ENCODE data around the gene LMAN2. TPM values are rescaled to one million over a fixed set of nuclear protein-coding genes. Genes with fewer than 3 reads are reported as not detected.
"Not testable (repeated sequence)": the region's sequence is repeated elsewhere in the genome, so short reads cannot be mapped to it uniquely, and the experiment has no call there.

The LMAN2 gene
- total RNA-seq, 1 experiment from 2014 or later, result 237 TPM

GRCh38 chr5:177378884-177379883 lies 27.7 kb upstream of the LMAN2 start:
- DNase-seq (ENCODE audit: low read depth), result peak; percentile 77

- no peak for DNase-seq (ENCODE audit: low read depth)
Observed at GRCh38 chr5:177377851-177378776, 26.6 kb upstream of the LMAN2 start.

DNA sequence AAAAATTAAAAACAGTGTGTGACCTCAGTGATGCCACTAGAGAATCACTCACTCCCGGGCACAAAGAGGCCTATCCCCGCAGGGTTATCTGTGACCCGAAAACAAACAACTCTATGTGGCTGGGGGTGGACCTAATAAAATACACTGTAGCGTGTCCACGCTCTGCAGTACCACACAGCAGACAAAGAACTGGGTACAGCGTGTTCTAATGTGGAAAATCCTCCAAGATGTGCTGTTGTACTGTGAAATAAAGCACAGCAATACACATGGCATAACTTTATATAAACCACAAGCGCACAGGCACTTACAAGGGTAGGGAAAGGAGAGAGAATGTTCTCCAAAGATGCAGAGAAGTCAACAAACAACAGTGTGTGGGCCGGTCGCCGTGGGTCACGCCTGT lies 24.6 kb upstream of the LMAN2 start:
- no peak for DNase-seq (ENCODE audit: low read depth)

DNA sequence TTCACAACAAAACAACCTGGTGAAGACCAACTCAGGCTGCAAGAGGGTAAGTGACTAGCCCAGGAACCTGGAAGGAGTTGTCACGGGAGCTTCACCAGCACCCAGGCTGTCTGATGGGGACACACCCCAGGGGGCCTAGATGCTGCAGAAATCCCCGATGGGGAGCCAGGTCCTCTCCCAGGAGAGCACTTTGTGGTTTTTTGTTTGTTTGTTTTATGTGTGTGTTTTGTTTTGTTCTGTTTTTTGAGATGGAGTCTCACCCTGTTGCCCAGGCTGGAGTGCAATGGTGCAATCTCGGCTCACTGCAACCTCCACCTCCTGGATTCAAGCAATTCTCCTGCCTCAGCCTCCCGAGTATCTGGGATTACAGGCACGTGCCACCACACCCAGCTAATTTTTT lies 24.0 kb upstream of the LMAN2 start:
- DNase-seq (ENCODE audit: low read depth), result not testable (repeated sequence)

DNA sequence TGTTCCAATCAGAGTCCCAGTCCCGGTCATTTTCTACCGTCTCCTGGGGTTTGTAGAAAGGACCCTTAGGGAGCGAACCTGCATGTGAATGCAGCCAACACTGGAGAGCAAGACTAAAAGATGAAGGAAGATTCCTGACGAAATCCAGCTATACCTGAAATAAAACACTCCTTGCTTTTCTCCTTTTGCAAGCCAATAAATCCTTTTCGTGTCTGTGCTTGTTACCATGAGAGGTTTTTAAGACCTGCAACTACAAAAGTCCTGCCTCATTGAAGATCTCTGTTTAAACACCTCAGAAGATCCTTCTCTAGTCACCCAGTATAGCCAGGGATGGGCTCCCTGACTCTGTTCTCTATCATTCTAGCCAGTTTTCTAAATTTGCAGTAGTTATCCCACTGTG lies 22.7 kb upstream of the LMAN2 start:
- DNase-seq (ENCODE audit: low read depth), result no peak

DNA sequence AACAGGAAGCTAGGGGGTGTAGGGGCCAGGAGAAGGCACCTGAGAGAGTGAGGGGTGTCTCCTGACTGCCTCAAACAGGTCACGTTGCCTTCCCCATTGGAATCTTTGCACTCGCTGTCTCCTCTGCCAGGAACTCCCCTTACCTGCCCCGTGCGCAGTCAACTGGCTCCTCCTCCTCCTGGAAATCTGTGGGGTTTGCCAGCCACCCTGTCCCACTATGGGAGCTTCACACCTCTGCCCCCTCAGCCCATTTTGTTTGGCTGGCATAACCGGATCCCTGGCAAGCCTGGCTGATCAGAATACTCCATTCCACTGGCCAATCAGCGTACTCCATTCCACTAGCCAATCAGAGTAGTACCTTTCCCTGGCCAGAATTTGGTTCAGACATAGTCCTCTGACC lies 22.3 kb upstream of the LMAN2 start:
- DNase-seq (ENCODE audit: low read depth), result no peak

GRCh38 chr5:177372910-177373309 lies 21.4 kb upstream of the LMAN2 start:
- no peak for DNase-seq (ENCODE audit: low read depth)

- no peak for DNase-seq (ENCODE audit: low read depth)
Observed at GRCh38 chr5:177372034-177372896, 20.8 kb upstream of the LMAN2 start.

GRCh38 chr5:177371120-177372033 lies 19.9 kb upstream of the LMAN2 start:
- DNase-seq (ENCODE audit: low read depth), result no peak

DNA sequence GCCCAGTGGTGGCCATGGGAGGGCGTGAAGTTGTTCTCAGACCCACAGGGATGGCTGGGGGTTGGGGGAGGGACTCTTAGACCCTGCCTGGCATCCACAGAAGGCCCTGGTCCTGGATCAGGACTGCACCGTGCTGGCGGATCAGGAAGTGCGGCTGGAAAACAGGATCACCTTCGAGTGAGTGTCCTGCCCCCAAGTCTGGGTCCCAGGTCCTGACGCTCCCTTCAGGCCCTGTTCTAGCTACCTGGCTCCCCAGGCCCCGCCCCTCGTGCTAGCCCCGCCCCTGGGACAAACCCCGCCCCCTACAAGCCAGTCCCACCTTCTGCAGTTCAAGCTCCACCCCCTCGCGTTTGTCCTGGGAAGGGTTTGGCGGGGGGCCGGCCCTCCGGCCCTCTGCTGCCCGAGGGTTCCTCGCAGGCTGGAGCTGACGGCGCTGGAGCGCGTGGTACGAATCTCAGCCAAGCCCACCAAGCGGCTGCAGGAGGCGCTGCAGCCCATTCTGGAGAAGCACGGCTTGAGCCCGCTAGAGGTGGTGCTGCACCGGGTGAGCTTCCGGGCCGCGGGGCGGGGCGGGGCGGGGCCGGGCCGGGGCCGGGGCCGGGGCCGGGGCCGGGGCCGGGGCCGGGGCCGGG lies 19.1 kb upstream of the LMAN2 start:
- DNase-seq (ENCODE audit: low read depth), result no peak

GRCh38 chr5:177369645-177370440 lies 18.4 kb upstream of the LMAN2 start:
- DNase-seq (ENCODE audit: low read depth), result no peak

- no peak for DNase-seq (ENCODE audit: low read depth)
Observed at GRCh38 chr5:177368869-177369644, 17.6 kb upstream of the LMAN2 start.

DNA sequence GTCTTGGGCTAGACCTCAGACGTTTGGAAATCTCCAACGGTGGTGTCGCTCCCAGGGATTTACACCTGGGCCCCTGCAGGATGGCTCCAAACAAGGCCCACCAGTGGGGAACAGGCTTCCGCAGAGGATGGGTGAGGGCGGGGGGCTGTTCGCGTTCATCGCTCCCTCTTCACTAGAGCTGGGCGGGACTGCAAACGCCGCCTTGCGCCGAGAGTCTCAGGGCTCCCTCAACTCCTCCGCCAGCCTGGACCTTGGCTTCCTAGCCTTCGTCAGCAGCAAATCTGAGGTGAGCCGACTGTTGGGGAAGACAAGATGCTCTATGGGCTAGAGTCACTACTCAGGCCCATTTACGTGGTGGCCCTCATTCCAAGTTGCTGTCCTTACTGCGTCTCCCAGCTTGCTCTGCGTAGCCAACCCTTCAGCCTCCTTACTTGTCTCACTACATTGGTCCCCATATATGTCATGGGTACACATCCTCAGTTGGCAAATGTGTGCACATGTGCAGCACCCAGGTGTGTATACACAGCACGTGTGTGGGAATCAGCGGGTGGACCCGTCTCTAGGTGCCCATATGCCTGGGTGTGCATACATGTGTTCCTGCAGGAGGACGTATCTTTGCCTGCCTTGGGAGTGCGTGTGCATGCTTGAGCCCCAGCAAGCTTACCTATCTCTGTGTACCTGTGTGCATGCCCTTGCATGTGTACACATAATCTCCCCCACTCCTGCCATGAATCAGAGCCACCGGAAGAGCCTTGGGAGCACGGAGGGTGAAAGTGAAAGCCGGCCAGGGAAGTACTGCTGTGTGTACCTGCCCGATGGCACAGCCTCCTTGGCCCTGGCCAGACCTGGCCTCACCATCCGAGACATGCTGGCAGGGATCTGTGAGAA lies 16.8 kb upstream of the LMAN2 start:
- DNase-seq (ENCODE audit: low read depth), result no peak

DNA sequence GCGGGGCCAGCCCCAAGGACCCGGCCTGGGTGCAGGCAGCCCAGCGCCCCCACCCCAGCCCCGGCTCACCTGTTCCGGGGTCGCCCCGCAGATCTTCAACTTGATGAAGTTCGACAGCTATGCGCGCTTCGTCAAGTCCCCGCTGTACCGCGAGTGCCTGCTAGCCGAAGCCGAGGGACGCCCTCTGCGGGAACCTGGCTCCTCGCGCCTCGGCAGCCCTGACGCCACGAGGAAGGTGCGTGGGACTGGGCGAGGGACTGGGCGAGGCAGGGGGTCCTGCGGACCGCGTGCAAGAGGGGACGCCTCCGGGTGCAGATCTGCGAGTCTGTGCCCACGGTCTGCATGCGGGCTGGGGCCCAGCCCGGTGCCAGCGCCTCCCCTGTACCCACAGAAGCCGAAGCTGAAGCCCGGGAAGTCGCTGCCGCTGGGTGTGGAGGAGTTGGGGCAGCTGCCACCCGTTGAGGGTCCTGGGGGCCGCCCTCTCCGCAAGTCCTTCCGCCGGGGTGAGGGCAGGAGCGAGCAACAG lies 15.9 kb upstream of the LMAN2 start:
- no peak for DNase-seq (ENCODE audit: low read depth)

DNA sequence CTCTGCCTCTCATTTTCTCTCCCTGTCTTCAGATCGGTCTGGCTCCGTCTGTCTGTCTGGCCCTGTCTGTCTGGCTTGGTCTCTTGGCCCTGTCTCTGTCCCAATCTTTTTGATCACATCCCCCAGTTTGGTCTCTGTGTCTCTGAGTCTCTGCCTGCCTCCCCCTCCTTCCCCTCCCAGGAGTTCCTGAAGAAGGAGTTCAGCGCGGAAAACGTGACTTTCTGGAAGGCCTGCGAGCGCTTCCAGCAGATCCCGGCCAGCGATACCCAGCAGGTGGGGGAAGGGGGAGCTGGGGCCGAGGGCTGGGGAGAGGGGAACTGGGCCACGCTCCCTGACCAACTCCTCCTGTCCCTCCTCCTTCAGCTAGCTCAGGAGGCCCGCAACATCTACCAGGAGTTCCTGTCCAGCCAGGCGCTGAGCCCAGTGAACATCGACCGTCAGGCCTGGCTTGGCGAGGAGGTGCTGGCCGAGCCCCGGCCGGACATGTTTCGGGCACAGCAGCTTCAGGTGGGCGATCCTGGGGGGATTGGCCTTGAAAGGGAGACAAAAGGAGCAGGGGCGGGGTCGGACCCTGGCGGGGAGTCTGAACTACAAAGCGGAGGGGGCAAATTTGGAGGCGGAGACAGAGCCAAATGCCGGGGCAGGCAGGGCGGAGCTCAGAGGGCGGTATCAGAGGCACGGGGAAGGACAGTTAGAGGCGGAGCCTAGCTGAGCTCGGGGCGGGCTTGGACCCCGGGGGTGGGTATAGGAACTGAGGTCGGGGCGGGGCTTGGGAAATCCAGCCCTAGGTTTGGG lies 15.3 kb upstream of the LMAN2 start:
- DNase-seq (ENCODE audit: low read depth), result no peak
